HG03460 (cell line): ENCODE data around the gene EXT2.

Experiments
- ATAC-seq: cut with Tn5 transposase; IDR thresholded peaks from one replicate; pipeline ENCODE4 v1.9.1; 2021; ENCODE audit not compliant: unreplicated experiment

Gene EXT2

GRCh38 chr11:44236296-44236695 lies 140.8 kb downstream of the EXT2 start:
- no peak for ATAC-seq

DNA sequence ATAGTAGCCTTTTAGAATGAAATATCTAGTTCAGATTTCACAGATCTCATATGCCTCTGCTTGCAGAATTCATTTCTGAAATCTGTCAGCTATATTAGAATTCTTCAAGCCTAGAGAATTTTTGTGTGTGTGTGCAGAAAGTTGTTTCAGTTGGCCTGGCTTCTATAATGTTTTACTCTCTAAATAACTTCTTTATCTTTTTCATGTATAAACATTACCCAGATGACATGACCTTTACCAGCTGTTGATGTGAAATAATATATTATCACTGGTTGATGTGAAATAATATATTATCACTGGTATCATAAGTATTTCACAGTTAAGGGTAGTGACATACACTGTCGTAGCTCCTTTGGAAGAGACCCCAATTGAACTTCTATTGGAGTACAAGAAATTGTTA lies 141.7 kb downstream of the EXT2 start:
- no peak for ATAC-seq

GRCh38 chr11:44241851-44242250 lies 146.4 kb downstream of the EXT2 start:
- ATAC-seq: no peak

GRCh38 chr11:44243086-44243485 lies 147.6 kb downstream of the EXT2 start:
- ATAC-seq: no peak

GRCh38 chr11:44243595-44244343 lies 148.3 kb downstream of the EXT2 start:
- ATAC-seq: no peak

- no peak for ATAC-seq
Measured at GRCh38 chr11:44244639-44245310, 149.3 kb downstream of the EXT2 start.

DNA sequence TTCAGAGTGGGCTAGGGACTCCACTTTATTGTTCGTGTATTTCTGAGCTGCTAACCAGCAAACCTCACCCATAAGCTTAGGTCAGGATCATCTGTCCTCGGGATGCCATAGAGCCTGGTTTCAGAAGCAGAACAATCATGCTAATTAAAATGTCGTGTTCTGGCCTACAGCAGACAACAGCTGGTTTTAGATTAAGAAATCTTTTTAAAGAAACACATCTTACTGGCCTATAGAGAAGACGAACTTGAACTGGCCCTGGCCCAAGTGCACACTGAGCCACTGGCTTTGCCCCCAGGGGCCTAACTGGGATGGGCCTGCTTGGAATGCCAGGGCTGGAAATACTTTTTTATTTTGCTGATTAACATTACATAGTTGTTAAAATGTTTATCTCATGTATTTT lies 151.2 kb downstream of the EXT2 start:
- ATAC-seq: no peak

DNA sequence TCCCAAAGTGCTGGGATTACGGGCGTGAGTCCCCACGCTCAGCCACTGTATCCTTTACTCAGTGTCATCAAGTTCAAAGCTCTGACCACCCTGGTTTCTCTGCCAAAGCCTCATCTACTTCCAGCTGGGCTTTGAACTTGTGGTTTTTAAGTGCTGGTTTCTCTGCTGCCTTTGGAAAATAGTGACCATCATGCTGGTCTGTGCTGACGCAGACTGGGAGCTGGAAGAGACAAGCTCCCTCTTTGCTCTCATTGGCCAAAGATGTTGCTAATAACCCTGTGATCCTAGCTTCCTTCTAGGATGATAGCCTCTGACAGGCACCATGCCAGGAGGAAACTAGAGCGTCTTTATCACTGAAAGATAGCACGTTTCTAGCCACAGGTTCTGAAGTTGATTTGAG lies 152.0 kb downstream of the EXT2 start:
- no peak for ATAC-seq

GRCh38 chr11:44248109-44248508 lies 152.6 kb downstream of the EXT2 start:
- no peak for ATAC-seq

DNA sequence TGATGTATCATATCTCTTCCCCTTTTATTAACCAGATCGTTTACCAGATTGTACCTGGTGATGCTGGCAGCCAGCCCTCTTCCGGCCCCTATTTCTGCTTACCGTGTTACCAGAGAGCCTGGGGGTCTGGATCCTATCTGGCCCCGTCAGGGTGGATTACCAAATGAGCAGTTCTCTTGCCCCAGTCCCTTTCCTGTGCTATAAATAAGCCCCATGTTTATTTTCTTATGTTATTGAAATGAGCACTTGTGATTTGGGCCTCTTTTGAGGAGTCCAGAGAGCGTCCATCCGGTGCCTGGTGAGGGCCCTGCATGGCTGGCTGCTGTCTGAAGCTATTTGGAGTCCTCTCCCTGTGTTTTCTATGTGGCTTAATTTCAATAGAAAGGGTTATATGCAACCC lies 154.9 kb downstream of the EXT2 start:
- ATAC-seq: no peak

DNA sequence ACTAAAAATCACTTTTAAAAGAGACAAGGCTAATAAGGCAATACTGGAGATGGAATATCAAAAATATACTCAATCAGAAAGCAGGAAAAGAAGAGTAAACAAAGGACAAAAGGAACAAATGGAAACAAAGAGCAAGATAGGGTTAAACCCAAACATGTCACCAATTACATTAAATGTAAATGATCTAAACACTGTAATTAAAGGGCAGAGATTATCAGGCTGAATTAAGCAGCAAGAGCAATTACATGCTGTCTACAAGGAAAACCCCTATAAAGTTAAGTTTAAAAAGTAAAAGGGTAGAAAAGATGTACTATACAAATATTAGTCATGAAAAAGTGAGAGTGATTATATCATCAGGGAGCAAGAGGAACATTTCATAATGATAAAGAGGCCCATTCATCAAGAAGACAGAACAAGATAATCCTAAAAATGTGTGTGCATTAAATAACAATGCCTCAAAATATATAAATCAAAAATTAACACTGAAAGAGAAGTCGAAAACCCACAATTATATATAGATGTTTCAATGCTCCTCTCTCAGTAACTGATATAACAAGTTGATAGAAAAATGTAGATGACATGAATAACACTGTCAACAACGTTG lies 157.6 kb downstream of the EXT2 start:
- no peak for ATAC-seq

DNA sequence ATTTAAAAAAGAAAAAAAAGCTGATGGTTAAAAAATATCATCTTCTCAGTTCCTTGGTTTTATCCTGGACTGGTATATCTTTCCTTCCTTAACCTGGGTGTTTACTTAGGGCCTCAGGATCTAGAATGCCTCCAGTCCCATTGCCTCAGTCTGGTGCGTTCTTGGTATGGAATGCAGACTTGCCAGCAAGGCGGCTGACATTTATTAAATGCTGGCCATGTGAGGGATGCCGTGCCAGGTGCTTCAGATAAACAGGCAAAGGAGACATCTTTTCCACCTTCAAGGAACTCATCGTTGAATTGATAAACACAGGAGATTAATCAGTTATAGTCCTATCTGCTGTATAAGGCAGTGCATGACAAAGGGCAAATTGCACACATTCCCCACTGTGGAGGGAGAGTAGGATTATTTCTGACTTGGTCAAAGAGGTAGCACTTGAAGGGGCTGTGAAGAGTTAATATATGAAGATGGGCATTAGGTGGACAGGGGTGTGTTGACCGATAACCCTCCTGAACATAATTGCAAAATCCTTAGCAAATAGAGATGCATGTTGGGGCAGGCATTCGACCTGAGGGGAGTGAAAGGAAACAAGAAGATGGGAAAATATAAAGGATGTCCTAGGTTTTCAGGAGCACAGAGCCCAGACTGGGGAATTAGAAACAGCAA lies 160.1 kb downstream of the EXT2 start:
- ATAC-seq: no peak

GRCh38 chr11:44256673-44257291 lies 161.3 kb downstream of the EXT2 start:
- ATAC-seq: no peak

- no peak for ATAC-seq
Measured at GRCh38 chr11:44257338-44258189, 162.1 kb downstream of the EXT2 start.

- no peak for ATAC-seq
Measured at GRCh38 chr11:44258190-44258489, 162.7 kb downstream of the EXT2 start.

DNA sequence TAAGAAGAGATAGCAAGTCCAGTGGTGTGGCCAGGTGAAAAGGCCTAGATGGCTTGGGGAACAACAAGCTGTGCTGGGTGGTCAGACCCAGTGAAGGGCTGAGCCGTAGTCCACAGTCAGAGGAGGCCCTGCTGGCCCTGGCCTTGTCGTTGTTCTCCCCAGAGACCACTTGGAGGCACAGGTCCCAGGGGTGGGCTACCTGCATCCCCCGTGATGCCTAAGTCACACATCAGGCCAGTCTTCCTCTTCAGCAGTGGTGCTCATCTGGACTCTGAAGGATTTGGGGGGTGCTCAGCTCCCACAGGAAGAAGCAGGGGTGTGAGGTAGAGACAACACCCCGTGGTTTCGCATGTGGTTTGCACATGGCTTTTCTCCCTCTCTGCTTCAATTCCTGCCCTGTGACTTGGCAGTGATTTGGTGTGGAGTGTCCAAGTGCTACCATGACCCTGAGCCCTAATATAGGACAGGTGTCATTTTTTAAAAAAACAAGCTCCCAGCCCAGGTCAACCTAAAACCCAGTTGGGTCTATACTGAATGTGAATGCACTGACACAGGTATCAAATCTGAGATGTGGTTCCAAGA lies 163.5 kb downstream of the EXT2 start:
- ATAC-seq: no peak

DNA sequence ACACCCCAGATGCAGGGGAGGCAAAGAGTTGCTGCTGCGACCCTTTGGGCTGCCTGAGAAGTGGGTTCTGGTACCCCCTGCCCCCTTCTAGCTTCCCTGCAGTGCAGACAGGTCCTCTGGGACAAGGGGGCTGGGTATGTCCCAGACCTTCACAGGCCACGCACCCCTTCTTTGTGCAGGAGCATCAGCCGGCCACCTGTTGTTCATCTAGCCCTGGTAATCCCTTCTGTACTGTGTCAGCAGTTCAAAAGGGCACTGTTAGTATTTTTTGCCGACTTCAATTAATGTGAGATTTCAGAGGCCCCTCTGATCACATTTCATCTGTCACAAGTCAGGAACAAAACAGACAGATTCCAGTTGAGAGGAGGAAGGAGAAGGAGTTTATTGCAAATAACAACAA lies 164.6 kb downstream of the EXT2 start:
- no peak for ATAC-seq

DNA sequence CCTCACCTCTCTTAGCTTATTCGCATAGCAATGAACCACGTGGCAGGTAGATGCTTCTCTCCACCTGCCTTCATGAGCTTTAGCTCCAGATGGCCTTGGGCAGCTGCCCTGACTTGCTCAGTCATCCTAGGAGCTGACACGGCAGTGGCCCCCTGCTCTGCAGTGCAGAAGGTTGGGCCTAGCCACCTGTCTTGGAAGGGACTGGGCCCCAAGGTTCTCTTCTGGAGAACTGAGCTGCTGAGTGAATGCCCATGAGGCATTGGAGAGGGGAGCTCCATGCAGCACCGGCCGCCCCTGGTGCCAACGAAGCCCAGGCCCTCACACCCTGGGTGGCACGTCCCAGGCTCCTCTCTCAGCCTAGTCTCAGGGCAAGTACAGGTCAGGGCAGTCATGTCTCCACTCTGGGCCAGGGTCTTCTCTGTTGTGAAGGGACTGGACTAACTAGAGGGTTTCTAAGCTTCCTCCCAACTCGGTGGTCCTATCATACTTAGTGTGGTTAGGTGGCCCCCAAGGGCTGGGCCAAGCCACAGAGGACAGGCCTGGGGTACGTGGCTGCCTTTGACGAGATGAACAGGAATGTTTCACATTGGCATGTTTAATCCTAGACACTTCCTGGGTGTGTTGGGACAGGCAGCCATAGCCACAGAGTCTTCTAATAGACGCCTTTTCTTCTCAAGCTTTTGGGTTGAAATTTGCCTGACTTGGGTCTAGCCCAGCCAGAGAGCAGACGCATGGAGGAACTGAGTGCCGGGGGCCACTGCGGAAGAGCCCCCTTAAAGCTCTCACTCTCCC lies 166.5 kb downstream of the EXT2 start:
- ATAC-seq: no peak

- ATAC-seq: no peak
Measured at GRCh38 chr11:44263738-44264437, 168.4 kb downstream of the EXT2 start.
